ENCODE data around the gene EIF6.
A peak's percentile ranks its signal among the peaks of the same experiment; 100 is the strongest.

The EIF6 gene

DNA sequence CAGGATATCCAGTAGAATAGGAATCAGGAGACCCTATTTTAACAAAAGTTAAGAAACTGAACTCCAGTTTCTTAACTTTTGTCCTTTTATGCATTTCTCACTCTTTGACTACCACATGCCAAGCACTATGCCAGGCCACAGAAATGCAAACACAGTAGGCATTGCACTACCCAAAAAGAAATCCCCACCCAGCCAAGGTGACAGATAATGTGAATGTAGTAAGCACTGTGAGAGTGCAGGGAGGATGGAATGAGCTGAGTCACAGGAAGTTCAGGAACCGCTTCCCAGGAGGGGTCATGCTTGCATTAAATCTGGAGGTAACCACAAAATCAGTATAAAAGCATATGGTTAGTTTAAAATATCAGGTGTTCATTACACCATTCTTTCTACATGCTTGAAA, 27.7 kb upstream of the EIF6 start:
- DNase-seq (ENCODE audit: low read depth) = no peak

DNA sequence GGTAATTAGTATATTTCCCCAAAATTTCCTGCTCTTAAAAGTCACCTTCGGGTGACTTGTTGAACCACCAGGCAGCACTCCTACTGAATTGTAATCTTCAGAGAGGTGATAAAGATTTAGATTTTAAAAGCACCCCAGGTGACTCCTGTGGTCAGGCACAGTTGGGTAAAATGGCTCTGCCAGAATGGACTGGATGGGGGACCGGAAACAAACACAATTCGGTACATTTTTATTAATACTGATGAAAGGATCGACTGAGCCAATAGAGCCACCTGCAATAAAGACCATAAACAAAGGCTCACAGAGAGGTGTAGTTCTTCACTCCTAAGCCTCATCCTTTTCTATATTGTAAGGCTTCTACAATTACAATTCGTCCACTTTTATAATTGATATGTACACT, 27.2 kb upstream of the EIF6 start:
- no peak for DNase-seq (ENCODE audit: low read depth)

GRCh38 chr20:35311409-35311808, 26.8 kb upstream of the EIF6 start:
- DNase-seq (ENCODE audit: low read depth) = peak; percentile 17

- no peak for DNase-seq (ENCODE audit: low read depth)
Measured at GRCh38 chr20:35307666-35308653, 23.4 kb upstream of the EIF6 start.

GRCh38 chr20:35306931-35307517, 22.5 kb upstream of the EIF6 start:
- DNase-seq (ENCODE audit: low read depth) = no peak

- DNase-seq (ENCODE audit: low read depth) = peak; percentile 22
Measured at GRCh38 chr20:35305682-35306556, 21.3 kb upstream of the EIF6 start.

DNA sequence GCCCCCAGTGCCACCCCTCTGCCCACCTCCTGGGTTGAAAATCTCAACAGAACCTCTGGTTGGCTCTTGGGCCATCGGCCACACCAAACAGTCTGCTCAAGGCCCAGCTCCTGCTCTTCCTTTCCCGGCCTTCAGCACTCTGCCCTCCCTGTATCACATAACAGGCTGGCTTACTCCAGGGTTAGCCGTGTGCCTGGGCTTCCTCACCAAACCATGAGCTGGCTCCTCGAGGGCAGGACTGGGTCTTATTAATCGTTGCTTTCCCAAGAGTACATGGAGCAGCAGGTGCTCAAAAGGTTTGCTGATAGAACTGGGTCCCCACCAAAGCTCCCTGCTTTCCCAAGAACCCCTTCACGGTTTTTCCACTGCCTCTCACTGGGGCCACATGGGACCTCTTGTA, 20.4 kb upstream of the EIF6 start:
- no peak for DNase-seq (ENCODE audit: low read depth)

- DNase-seq (ENCODE audit: low read depth) = peak; percentile 77
Measured at GRCh38 chr20:35303735-35304491, 19.3 kb upstream of the EIF6 start.

GRCh38 chr20:35303382-35303734, 18.8 kb upstream of the EIF6 start:
- DNase-seq (ENCODE audit: low read depth) = no peak

- no peak for DNase-seq (ENCODE audit: low read depth)
Measured at GRCh38 chr20:35302421-35303335, 18.1 kb upstream of the EIF6 start.

- DNase-seq (ENCODE audit: low read depth) = no peak
Measured at GRCh38 chr20:35301426-35301825, 16.9 kb upstream of the EIF6 start.

DNA sequence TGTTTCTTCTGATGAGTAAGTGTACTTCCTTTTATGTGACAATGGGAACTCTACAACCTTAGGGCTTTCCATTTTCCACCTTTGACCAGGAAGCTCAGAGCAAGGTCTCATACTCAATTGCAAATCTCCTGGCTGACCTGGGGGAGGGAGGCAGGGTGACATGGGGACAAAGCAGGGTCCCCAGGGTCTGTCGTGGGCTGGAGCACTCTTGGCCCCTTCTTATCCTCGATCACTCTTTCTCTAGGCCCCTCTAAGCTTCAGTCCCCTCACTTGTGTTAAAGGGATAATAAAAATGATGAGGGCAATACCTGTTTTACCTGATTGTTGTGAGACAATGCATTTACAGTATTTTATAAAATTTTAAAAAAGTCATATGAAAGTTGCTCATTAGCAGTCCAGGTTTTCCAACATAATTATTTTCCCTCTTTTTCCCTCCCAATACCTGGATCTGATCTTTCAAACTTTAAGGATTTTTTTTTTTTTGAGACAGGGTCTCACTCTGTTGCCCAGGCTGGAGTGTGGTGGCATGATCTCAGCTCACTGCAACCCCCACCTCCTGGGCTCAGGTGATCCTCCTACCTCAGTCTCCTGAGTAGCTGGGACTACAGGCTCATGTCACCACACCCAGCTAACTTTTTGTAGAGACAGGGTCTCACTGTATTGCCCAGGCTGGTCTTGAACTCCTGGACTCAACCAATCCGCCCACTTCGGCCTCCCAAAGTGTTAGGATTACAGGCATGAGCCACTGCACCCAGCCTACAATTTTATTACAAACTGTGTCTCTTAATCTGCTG, 16.1 kb upstream of the EIF6 start:
- no peak for DNase-seq (ENCODE audit: low read depth)

DNA sequence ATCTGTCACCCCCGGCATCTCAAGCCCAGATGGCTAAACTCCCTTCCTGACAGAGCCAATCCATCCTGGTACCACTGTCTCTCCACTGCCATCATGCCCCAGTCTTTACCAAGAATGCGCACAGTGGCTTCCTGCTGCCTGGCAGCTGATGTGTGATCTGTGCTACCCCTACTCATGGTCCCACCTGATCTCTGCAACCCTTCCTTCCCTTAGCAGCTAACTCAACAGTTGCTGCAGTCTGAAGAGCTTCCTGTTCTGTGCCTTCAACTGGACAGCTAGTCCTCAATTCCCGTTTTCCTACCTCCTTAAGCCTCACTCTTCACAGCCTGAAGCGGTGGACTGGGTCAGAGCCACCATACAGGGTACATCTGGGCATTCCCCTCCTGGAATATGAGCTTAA, 15.2 kb upstream of the EIF6 start:
- DNase-seq (ENCODE audit: low read depth) = no peak

DNA sequence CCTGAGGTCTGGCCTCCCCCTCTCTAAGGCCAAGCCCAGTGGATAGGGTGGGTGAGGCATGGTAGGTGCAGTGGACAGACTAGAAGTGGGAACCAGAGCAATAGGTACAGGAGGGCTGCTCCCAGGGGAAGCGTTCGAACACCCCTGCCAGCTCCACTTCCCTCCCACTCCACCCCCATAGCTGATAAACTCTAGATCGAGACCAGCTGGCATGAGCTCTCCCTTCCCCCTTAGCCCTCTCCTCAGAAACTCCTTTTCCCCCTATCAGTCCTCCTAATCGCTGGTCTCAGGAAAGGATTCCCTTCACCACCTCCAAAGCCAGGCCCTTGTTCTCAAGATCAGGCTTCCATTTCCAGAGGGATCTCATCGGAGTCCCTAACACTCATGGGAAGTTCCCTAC, 13.7 kb upstream of the EIF6 start:
- DNase-seq (ENCODE audit: low read depth) = no peak

DNA sequence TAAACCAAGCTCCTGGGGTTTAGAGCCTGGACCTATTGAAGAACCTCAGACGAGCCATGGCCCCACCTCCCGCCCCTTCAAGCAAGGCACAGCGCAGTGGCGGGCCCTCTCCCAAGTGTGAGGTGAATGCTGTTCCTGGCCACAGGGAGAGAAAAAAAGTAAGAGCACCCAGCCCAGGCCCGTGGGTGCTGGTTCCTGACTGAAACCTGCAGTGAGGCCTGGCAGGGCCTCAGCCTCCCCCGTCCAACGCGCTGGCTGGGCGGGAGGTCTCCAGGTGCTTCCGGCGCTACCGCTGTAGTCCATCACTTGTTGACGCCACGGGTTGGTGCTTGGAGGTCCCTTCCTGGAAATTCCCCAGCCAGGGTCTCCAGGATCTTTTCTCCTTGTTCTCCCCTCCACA, 13.2 kb upstream of the EIF6 start:
- no peak for DNase-seq (ENCODE audit: low read depth)

GRCh38 chr20:35297155-35297554, 12.6 kb upstream of the EIF6 start:
- DNase-seq (ENCODE audit: low read depth) = no peak

DNA sequence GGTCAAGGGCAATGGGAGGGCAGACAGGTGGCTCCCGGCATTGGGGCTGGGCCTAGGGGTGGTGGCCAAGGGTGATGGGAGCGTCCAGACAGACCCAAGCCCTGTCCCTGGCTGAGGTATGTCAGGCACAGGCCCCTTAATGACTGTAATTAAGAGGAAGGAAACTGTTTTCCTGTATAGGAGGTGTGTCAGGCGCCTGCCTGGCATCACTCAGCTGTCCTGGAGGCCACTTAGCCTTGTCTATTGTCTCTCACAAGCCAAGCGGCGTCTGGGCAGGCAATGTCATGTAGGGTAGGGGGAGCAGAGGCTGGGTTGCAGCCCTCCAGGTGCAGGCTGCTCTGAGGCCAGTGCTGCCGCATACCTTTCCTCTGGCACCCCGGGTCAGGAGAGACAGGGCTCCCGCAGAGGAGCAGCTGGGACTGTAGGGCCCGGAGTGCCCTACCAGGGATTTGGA, 11.6 kb upstream of the EIF6 start:
- DNase-seq (ENCODE audit: low read depth) = no peak

- no peak for DNase-seq (ENCODE audit: low read depth)
Measured at GRCh38 chr20:35295674-35296073, 11.1 kb upstream of the EIF6 start.

GRCh38 chr20:35295058-35295457, 10.5 kb upstream of the EIF6 start:
- no peak for DNase-seq (ENCODE audit: low read depth)

DNA sequence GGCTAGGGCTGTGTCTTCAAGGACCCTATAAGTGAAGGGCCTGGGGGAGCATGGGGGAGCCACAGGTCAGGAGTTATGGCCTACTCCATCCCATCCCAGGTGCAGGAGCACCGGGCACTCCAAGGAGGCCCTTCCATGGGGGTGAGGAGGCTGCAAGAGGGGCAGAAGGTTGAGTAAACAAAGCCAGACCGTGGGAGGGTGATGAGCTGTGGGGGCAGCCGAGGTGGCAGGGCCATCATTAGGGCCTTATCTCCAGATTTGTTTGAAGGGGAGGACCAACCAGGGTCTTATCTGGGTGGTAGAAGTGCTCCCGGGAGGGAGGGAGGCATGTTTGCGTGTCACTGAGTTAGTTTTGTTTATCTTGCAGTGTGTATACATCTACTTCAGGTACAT, 9.7 kb upstream of the EIF6 start:
- DNase-seq (ENCODE audit: low read depth) = no peak

All from stimulated activated CD4-positive, alpha-beta T cell treated with anti-CD3 and anti-CD28 coated beads, Interleukin-2, amount 100 ng/mL, for 4 hours (primary cell).